ENCODE data around the gene TMEM117.
"Not testable (repeated sequence)": the region's sequence is repeated elsewhere in the genome, so short reads cannot be mapped to it uniquely, and the experiment has no call there.

Gene TMEM117

GRCh38 chr12:43848786-43849185, 12.9 kb downstream of the TMEM117 start:
- DNase-seq (ENCODE audit: low read depth in 1 of 2, low spot score in 1 of 2), result no peak
- TF ChIP-seq JUND (IDR thresholded peaks at IDR 0.05; ENCODE audit: low read depth), result no peak
- in situ Hi-C loops (cut with HindIII; ENCODE audit: low pct_unique_long_range_greater_than_20kb, low sequenced_read_pairs), result no loop called here

DNA sequence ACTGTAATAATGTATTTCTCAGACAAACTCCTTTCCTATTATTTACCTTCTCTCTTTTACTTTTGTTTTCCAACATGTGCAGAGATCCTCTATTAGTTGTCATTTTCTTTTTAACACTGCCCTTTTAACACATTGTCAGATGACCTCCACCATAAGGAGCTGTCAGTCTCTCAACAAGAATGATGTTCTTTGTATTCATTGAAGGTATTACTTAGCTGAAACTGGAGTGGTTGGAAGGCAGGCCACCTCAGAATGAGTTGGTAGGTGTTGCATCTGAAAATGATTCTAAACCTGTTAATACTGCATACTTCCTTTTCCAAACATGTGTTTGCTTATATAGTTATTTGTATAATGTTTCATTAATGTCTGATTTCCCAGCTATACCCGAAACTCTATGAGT, 16.9 kb downstream of the TMEM117 start:
- DNase-seq (ENCODE audit: low read depth in 1 of 2, low spot score in 1 of 2), result no peak
- TF ChIP-seq JUND (IDR thresholded peaks at IDR 0.05; ENCODE audit: low read depth), result no peak
- in situ Hi-C loops (cut with HindIII; ENCODE audit: low pct_unique_long_range_greater_than_20kb, low sequenced_read_pairs), result no loop called here

DNA sequence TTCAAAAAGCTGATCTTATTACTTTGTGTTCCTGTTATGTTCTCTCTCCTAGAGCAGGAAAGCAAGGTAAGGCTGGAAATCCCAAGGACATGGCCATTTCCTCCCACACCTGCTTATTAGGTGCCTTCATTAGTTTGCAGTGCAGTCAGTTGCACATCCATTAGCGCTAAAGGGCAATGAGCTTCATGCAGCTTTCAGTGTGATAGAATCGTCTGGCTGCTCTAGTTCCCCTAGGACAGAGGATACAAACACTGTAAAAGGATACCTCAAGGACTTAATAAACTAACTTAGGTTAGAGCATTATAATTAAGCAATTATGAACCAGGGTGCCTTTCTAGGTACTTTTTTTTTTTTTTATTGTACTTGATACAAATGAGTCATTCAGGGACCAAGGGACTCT, 21.1 kb downstream of the TMEM117 start:
- no peak for DNase-seq (ENCODE audit: low read depth in 1 of 2, low spot score in 1 of 2)
- no peak for TF ChIP-seq JUND (IDR thresholded peaks at IDR 0.05; ENCODE audit: low read depth)
- in situ Hi-C loops (cut with HindIII; ENCODE audit: low pct_unique_long_range_greater_than_20kb, low sequenced_read_pairs), result no loop called here

DNA sequence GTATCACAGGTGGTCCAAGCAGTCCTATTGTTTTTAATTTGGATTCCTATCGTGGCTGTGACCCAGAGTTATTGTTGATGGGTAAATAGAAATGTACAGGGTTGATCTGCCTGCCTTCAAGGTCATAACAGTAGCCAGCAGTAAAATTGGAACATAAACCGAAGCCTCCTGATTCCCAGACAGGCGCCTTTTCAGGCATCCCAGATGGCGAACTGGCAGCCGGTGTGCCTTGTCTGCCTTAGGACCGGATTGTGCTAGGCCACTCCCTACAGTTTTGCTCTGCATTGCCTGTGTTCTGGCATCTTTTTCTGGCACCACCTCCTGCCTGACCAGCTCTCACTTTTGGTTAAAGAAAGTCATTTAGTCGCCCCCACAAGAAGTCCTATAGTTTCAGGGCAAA, 22.2 kb downstream of the TMEM117 start:
- no peak for DNase-seq (ENCODE audit: low read depth in 1 of 2, low spot score in 1 of 2)
- TF ChIP-seq JUND (IDR thresholded peaks at IDR 0.05; ENCODE audit: low read depth), result no peak
- in situ Hi-C loops (cut with HindIII; ENCODE audit: low pct_unique_long_range_greater_than_20kb, low sequenced_read_pairs), result no loop called here

- in situ Hi-C loops (cut with HindIII; ENCODE audit: low pct_unique_long_range_greater_than_20kb, low sequenced_read_pairs), result no loop called here
- DNase-seq (ENCODE audit: low read depth in 1 of 2, low spot score in 1 of 2), result no peak
- no peak for TF ChIP-seq JUND (IDR thresholded peaks at IDR 0.05; ENCODE audit: low read depth)
These were observed 23.1 kb downstream of the TMEM117 start for GRCh38 chr12:43858991-43859390.

GRCh38 chr12:43861015-43861839, 25.3 kb downstream of the TMEM117 start:
- TF ChIP-seq JUND (IDR thresholded peaks at IDR 0.05; ENCODE audit: low read depth), result no peak
- in situ Hi-C loops (cut with HindIII; ENCODE audit: low pct_unique_long_range_greater_than_20kb, low sequenced_read_pairs), result no loop called here
- no peak for DNase-seq (ENCODE audit: low read depth in 1 of 2, low spot score in 1 of 2)

GRCh38 chr12:43861840-43862150, 25.9 kb downstream of the TMEM117 start:
- DNase-seq (ENCODE audit: low read depth in 1 of 2, low spot score in 1 of 2), result no peak
- no peak for TF ChIP-seq JUND (IDR thresholded peaks at IDR 0.05; ENCODE audit: low read depth)
- in situ Hi-C loops (cut with HindIII; ENCODE audit: low pct_unique_long_range_greater_than_20kb, low sequenced_read_pairs), result no loop called here

DNA sequence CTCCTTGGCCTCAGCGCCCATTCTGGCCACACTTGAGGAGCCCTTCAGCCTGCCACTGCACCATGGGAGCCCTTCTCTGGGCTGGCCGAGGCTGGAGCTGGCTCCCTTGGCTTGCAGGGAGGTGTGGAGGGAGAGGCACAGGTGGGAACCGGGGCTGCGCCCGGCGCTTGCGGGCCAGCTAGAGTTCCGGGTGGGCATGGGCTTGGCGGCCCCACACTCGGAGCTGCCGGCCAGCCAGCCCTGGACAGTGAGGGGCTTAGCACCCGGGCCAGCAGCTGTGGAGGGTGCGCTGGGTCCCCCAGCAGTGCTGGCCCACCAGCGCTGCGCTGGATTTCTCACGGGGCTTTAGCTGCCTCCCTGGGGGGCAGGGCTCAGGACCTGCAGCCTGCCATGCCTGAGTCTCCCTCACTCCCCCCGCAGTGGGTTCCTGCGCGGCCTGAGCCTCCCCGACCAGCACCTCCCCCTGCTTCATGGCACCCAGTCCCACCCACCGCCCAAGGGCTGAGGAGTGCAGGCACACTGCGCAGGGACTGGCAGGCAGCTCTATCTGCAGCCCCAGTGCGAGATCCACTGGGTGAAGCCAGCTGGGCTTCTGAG, 28.0 kb downstream of the TMEM117 start:
- no peak for TF ChIP-seq JUND (IDR thresholded peaks at IDR 0.05; ENCODE audit: low read depth)
- DNase-seq (ENCODE audit: low read depth in 1 of 2, low spot score in 1 of 2), result no peak
- in situ Hi-C loops (cut with HindIII; ENCODE audit: low pct_unique_long_range_greater_than_20kb, low sequenced_read_pairs), result no loop called here

- in situ Hi-C loops (cut with HindIII; ENCODE audit: low pct_unique_long_range_greater_than_20kb, low sequenced_read_pairs); DNase-seq (ENCODE audit: low read depth in 1 of 2, low spot score in 1 of 2): not testable (repeated sequence)
These were observed 28.7 kb downstream of the TMEM117 start for GRCh38 chr12:43864557-43864956.

DNA sequence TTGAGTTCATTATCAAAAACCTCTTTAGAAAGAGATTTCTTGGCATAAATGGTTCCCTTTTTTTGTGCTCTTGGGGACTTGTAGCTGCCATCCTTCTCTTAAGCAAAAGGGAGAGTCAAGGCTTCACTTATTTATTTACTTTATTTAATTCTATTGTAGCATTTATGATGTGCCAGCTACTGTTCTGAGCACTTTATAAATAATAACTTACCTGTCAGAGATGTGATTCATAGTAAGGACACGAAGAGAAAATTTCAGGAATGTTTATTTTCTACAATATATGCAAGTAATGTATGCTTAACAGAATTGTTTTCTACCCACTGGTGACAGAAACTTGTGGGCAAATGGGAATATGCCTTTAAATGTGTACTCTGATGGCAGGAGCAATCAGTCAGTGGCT, 33.3 kb downstream of the TMEM117 start:
- in situ Hi-C loops (cut with HindIII; ENCODE audit: low pct_unique_long_range_greater_than_20kb, low sequenced_read_pairs), result no loop called here
- peak in 1 of 2 experiments; percentile 6 for DNase-seq (ENCODE audit: low read depth in 1 of 2, low spot score in 1 of 2)
- no peak for TF ChIP-seq JUND (IDR thresholded peaks at IDR 0.05; ENCODE audit: low read depth)

- DNase-seq (ENCODE audit: low read depth in 1 of 2, low spot score in 1 of 2); in situ Hi-C loops (cut with HindIII; ENCODE audit: low pct_unique_long_range_greater_than_20kb, low sequenced_read_pairs): not testable (repeated sequence)
These were observed 33.9 kb downstream of the TMEM117 start for GRCh38 chr12:43869765-43870164.

DNA sequence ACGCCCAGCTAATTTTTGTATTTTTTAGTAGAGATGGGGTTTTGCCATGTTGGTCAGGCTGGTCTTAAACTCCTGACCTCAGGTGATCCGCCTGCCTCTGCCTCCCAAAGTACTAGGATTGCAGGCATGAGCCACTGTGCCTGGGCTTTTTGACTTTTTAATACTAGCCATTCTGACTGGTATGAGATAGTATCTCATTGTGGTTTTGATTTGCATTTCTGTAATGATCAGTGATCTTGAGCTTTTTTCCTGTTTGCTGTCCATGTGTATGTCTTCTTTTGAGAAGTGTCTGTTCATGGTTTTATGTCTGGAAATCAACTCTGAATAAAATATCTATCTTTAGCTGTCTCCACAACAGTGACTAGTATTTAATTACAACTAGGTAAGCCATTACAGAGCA, 35.4 kb downstream of the TMEM117 start:
- not testable (repeated sequence) for DNase-seq (ENCODE audit: low read depth in 1 of 2, low spot score in 1 of 2)

DNA sequence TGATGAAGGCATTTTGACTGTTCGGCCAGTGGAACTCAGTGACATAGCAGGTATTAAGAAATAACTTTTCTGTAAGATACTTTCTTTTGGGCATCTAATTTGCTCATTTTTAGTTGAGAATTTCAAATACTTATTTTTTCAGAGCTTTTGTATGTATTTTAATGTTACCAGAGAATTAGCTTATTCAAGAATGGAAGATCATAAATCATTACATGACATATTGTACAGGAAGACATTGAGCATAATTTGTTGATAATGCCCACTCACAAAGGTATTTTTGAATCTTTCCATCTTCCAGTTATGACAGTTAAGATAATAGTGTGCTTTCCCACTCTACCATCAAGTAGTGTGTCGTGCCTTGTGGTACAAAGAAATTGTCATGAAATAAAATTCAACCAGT, 36.5 kb downstream of the TMEM117 start:
- no peak for TF ChIP-seq JUND (IDR thresholded peaks at IDR 0.05; ENCODE audit: low read depth)
- no peak for DNase-seq (ENCODE audit: low read depth in 1 of 2, low spot score in 1 of 2)
- in situ Hi-C loops (cut with HindIII; ENCODE audit: low pct_unique_long_range_greater_than_20kb, low sequenced_read_pairs), result no loop called here

More for the DNA sequence above, 35.4 kb downstream of the TMEM117 start:
- in situ Hi-C loops (cut with HindIII; ENCODE audit: low pct_unique_long_range_greater_than_20kb, low sequenced_read_pairs), result not testable (repeated sequence)

- DNase-seq (ENCODE audit: low read depth in 1 of 2, low spot score in 1 of 2), result no peak
- TF ChIP-seq JUND (IDR thresholded peaks at IDR 0.05; ENCODE audit: low read depth), result no peak
- in situ Hi-C loops (cut with HindIII; ENCODE audit: low pct_unique_long_range_greater_than_20kb, low sequenced_read_pairs), result no loop called here
These were observed 42.2 kb downstream of the TMEM117 start for GRCh38 chr12:43878050-43878449.

Measured in T47D (cell line).